GM19238 (cell line): ENCODE data around the gene SPOCK3.
"Not testable (repeated sequence)": the region's sequence is repeated elsewhere in the genome, so short reads cannot be mapped to it uniquely, and the experiment has no call there.

Source experiments
- DNase-seq: peaks from one replicate; pipeline ENCODE4 v3.0.0; 2011; ENCODE audit warnings: low spot score; ENCODE audit not compliant: insufficient read length

SPOCK3 gene

GRCh38 chr4:166965562-166965961 lies 268.7 kb downstream of the SPOCK3 start:
- no peak for DNase-seq

GRCh38 chr4:166957451-166957850 lies 276.8 kb downstream of the SPOCK3 start:
- DNase-seq = no peak

GRCh38 chr4:166956484-166956883 lies 277.8 kb downstream of the SPOCK3 start:
- no peak for DNase-seq

- no peak for DNase-seq
Measured at GRCh38 chr4:166941629-166942028, 292.7 kb downstream of the SPOCK3 start.

DNA sequence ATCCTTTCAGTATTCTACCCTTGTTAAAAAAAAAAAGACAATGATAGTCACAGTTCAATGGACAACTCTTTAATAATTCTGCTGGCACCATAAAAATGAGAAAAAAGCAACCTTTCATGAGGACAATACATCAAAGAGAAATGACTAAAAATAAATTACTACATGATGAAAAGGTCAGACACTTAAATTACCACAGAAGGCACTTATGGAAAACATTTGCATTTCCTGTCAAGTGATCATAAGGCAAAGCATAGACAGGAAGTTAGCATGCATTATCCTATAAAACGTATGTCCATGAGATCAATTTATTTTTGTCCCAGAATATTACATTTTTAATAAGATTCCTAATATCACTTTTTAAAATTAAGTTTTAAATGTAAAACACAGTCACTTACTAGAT lies 303.8 kb downstream of the SPOCK3 start:
- no peak for DNase-seq

GRCh38 chr4:166924424-166924823 lies 309.9 kb downstream of the SPOCK3 start:
- no peak for DNase-seq

GRCh38 chr4:166913926-166914325 lies 320.4 kb downstream of the SPOCK3 start:
- no peak for DNase-seq

DNA sequence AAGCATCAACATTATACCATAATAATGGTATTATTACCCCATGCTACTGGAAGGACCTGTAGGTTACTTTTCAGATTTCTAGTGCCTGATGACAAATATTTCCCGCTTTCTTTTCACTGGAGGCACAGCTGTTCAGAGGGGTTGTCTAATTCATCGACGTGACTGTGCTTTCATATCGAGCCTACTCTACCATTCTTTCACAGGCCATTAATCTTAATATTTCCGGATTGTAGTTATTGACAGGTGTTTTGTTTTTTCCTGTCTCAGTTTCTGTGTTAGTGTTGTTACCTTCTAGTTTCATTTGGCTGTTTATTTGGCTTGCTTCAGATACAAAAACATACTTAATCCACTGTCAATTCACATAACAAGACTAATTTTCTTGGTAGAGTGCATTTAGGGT lies 330.9 kb downstream of the SPOCK3 start:
- DNase-seq = no peak

GRCh38 chr4:166902941-166903340 lies 331.4 kb downstream of the SPOCK3 start:
- no peak for DNase-seq

- no peak for DNase-seq
Measured at GRCh38 chr4:166896254-166896653, 338.0 kb downstream of the SPOCK3 start.

DNA sequence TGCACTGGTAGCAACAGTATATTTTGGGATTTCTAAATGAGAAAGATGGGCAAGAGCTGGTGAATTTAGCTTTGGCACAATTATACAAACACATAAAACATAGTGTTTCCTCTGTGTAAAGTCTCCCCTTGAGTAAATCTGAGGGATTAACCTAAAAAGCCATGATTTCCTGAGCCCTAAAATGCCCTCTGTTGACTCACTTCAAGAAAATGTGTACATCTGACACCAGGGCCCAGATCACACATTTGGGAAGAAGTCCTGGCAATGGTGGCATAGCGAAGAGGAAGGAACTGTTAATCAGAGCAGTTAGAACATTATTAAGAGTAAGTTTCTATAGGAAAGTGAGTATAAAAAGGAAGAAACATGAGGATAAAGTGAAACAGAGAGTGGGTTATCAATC lies 338.5 kb downstream of the SPOCK3 start:
- DNase-seq = no peak

- no peak for DNase-seq
Measured at GRCh38 chr4:166887457-166887856, 346.8 kb downstream of the SPOCK3 start.

- DNase-seq = no peak
Measured at GRCh38 chr4:166886718-166887117, 347.6 kb downstream of the SPOCK3 start.

DNA sequence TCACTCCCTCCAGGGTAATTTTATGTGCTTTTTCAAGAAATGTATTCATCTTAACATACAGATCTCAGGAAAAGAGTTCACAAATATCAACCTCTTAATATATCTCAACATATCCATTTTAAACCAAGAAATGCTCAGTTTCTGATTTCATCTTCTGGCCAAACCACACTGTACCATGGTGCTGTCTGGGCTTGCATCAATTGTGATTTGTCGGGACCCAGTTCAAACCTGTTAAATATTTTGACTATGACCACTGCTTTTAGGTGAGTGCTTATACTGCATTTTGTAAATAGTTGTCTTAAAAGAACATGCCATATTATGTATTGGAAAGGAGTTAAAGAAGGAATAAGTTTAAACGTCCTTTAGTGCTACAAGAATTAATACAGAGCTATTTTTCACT lies 352.1 kb downstream of the SPOCK3 start:
- no peak for DNase-seq

GRCh38 chr4:166875821-166876220 lies 358.5 kb downstream of the SPOCK3 start:
- DNase-seq = no peak

- DNase-seq = no peak
Measured at GRCh38 chr4:166862032-166862431, 372.3 kb downstream of the SPOCK3 start.

DNA sequence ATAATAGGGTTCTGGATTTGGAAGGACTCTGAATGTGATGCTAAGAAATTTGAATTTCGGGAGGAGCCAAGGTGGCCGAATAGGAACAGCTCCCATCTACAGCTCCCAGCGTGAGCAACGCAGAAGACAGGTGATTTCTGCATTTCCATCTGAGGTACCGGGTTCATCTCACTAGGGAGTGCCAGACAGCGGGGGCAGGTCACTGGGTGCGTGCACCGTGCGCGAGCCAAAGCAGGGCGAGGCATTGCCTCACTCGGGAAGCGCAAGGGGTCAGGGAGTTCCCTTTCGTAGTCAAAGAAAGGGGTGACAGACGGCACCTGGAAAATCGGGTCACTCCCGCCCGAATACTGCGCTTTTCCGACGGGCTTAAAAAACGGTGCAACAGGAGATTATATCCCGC lies 383.9 kb downstream of the SPOCK3 start:
- not testable (repeated sequence) for DNase-seq

- DNase-seq = no peak
Measured at GRCh38 chr4:166846939-166847338, 387.4 kb downstream of the SPOCK3 start.

DNA sequence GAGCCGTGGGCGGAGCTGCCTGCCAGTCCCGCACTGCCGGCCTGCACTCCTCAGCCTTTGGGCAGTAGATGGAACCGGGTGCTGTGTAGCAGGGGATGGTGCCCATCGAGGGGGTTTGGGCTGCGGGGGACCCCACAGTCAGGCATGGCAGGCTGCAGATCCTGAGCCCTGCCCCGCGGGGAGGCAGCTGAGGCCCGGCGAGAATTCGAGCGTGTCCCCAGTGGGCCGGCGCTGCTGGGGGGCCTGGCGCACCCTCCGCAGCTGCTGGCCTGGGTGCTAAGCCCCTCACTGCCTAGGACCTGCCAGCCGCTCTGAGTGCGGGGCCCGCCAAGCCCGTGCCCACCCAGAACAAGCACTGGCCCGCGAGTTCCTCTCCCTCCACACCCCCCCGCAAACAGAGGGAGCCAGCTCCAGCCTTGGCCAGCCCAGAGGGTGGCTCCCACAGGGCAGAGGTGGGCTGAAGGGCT lies 391.5 kb downstream of the SPOCK3 start:
- DNase-seq = no peak

GRCh38 chr4:166839615-166840251 lies 394.6 kb downstream of the SPOCK3 start:
- no peak for DNase-seq

DNA sequence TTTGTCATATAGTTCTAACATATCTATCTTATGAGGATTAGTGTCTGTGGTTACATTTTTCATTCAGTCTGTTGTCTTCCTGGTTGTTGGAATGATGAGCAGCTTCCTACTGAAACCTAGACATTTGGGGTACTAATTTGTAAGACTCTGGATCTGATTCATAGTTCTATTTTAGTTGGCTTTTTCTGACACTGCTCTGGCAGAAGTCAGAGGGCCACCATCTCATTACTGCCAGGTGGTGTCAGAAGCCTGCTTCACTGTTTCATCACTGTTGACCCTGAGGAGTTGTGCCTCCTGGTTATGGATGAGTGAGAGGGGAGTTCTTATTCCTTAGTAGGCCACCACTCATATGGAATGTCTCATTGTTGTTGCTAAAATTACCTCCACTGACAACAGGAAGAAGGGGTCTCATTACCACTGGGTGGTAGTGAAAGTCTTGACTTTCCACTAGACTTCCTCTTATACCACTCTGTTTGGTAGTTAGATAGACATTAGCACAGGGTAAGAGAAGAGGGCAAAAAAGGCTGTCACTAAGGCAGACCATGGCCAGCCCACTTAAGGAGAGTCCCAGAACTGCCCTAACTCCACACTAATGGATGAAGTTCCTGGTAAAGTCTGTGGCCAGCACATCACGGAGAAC lies 395.2 kb downstream of the SPOCK3 start:
- no peak for DNase-seq

- DNase-seq = no peak
Measured at GRCh38 chr4:166836865-166837264, 397.4 kb downstream of the SPOCK3 start.

GRCh38 chr4:166827629-166828028 lies 406.7 kb downstream of the SPOCK3 start:
- DNase-seq = no peak
